ENCODE results near the gene POLRMT. TPM values are rescaled to one million over a fixed set of nuclear protein-coding genes. Genes with fewer than 3 reads are reported as not detected.

POLRMT gene
- polyA plus RNA-seq, 4 donors = 37.1 to 65.9 (median 53.1) TPM

DNA sequence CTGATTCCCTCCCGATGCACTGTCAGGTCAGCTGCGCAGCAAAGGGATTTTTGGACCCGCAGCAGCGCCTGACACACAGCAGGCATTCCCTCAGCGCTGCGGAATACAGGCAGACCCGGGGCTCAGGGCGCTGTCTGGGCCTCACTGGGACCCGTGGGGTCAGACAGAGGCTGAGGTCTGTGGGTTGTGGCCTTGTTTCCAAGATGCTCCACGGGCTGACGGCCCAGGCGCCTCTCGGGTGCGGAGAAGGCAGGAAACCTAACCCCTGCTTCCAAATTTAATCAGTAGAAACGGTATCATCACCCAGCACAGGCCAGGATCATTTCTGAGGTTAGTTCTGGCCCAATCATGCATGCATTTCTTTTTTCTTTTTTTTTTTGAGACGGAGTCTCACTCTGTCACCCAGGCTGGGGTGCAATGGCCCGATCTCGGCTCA lies 30.4 kb upstream of the POLRMT start:
- DNase-seq (ENCODE audit: low read depth in 4 of 4, low spot score in 3 of 4) = no peak

- DNase-seq (ENCODE audit: low read depth in 4 of 4, low spot score in 3 of 4) = peak; percentile 52 to 80 (median 76)
Measured at GRCh38 chr19:662962-663681, 29.8 kb upstream of the POLRMT start, which contains the start of gene RNF126. RNF126 (minus strand) TSS chr19:663214; CDS start chr19:663121, 93 bp downstream.

- no peak for DNase-seq (ENCODE audit: low read depth in 4 of 4, low spot score in 3 of 4)
Measured at GRCh38 chr19:662207-662961, 29.0 kb upstream of the POLRMT start.

GRCh38 chr19:661427-662196 lies 28.3 kb upstream of the POLRMT start:
- no peak for DNase-seq (ENCODE audit: low read depth in 4 of 4, low spot score in 3 of 4)

GRCh38 chr19:660793-661426 lies 27.6 kb upstream of the POLRMT start:
- no peak for DNase-seq (ENCODE audit: low read depth in 4 of 4, low spot score in 3 of 4)

DNA sequence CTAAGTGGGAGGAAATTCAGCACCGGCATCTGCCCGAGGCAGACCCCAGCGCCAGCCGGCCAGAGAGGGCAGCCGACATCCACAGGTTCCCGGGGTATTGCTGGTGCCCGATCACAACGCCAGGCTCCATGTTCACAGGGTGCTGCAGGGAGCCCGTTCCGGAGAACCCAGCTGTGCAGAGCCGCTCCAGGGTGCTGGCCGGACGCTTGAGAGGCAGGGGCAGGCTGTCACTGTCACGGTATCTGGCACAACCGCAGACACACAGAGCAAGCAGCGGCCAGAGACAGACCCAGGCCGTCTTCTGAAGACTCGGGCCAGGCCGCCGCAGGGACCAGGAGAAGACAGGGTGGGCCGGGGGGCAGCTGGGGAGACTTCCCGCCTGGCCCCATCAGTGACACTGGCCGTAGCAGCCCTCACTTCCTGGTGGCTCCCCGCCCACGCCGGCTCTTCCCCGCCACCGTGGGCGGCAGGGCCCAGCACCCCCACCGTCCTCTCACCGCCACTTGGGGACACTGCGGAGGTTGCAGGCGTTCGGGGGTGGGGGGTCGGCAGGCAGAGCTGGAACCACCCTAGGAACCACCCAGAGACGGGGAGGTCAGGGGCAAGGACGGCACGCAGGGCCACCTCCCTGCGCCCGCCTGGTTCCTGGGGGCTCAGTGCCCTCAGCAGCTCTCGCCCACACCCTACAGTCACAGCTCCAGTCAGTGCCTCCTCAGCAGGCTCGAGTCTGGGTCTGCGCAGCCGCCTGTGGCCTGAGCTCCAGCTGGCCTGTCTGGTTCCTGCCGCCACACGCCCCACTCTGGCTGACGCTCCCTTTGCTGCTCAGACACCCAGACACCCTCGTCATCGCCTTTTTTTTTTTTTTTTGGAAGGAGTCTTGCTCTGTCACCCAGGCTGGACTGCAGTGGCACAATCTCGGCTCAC lies 25.8 kb upstream of the POLRMT start:
- DNase-seq (ENCODE audit: low read depth in 4 of 4, low spot score in 3 of 4) = no peak

DNA sequence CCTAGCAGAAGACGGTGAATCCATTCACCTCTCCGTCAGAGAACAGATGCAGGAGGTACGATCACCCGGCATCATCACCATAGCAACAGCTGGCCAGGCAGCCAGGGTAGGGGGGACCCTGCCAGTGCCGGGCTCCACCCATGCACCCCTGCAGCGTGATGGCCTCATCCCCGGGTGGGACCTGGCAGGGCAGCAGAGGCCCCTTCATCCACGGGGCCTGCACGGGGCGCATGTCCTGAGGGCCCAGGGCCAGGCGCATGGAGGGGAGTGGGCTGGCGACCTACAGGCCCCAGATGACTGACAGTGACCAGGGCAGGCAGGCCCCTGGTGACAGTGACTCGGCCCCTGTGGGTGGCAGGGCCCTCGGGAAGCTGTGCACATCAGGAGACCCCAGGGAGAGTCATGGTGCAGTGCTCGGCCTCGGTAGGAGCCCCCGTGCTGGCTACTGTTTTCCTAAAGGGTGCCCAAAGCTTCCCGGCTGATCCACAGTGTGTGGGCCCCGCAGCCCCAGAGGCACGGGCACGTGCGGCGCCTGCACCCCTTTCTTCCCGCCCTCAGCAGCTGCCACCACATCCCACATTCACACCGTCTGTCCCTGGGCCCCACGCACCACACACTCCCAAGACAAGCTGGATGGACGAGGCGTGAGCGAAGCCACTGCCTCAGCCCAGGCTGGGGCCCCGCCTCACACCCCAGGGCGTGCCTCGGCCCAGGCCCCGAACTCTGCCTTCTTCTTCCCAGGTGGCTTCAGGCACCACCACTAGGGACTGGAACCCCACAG lies 24.9 kb upstream of the POLRMT start:
- DNase-seq (ENCODE audit: low read depth in 4 of 4, low spot score in 3 of 4) = no peak

GRCh38 chr19:657611-658010 lies 24.3 kb upstream of the POLRMT start:
- no peak for DNase-seq (ENCODE audit: low read depth in 4 of 4, low spot score in 3 of 4)

DNA sequence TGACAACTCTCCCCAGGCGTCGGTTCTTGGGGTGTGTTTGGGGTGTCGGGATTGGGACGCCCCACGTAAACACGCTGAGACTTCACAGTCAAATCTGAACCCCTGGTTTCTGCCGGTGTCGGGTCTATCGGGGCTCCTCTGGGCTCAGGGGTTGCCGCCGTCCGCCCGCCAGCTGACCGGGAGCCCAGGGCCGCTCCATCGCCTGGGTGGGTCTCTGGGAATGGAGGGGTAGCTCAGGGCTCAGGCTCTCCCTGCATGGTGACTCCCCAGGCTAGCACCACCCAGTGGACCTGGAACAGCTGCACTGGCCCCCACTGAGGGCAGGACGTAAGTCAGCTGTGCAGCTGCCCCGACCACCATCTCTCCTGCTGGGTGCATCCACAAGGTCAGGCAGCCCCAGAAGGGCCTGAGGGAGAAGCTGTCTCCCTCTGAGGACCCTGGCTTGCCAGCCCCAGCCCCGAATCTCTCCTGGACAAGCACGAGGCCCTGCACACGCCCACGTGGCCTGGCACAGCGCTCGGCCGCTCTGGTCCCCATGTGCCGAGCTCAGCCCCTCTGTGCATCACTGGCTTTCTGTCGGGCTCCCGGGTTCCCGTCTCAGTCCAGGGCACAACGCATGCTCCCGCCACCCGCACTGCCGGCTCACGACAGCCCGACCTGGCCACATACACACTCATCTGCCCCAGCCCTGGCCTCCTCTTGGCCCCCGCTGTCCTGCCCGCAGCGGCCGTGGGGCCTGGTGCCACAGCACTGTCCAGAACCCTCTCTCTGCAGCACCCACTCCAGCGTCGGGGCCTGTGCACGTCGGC lies 23.6 kb upstream of the POLRMT start:
- no peak for DNase-seq (ENCODE audit: low read depth in 4 of 4, low spot score in 3 of 4)

GRCh38 chr19:655691-656090 lies 22.4 kb upstream of the POLRMT start:
- DNase-seq (ENCODE audit: low read depth in 4 of 4, low spot score in 3 of 4) = no peak

- no peak for DNase-seq (ENCODE audit: low read depth in 4 of 4, low spot score in 3 of 4)
Measured at GRCh38 chr19:653425-653824, 20.1 kb upstream of the POLRMT start.

DNA sequence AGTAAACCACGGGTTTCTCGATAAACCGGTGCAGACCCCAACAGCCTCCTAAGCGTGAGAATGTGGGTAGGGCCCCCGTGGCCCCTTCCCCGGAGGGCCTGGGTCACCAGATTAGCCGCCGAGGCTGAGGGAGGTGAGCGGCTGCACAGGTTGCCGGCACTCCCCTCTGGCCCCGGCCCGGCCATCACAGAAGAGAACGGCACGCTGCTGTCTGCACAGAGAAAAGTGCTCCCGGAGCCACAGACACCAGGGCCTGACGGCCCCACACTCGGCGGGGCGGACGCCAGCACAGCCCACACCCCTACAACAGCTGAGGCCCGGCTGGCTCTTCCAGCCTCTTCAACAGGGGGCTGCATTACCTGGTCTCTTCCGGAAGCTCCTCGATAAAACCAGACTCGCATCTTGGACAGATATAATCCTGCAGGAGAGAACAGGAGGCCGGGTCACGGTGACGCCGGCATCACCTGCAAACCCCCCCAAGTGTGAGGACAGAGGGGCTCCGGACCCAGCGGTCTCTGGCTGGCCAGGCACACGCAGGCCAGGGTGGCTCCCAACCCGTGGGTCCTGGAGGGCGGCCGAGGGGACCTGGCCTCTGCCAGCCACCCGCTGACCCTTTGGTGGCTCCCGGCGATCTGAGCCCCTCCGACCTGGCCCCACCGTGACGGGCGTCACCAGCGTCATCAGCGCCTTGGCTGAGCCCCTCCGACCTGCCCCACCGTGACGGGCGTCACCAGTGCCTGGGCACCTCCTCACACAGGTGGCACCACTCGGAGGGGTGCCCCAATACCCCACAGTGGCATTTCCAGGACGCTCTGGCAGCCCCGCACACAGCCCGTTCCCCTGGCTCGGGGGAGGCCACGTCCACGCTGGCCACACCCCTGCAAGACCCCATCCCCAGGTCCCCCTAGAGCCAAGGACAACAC lies 19.4 kb upstream of the POLRMT start:
- DNase-seq (ENCODE audit: low read depth in 4 of 4, low spot score in 3 of 4) = no peak

DNA sequence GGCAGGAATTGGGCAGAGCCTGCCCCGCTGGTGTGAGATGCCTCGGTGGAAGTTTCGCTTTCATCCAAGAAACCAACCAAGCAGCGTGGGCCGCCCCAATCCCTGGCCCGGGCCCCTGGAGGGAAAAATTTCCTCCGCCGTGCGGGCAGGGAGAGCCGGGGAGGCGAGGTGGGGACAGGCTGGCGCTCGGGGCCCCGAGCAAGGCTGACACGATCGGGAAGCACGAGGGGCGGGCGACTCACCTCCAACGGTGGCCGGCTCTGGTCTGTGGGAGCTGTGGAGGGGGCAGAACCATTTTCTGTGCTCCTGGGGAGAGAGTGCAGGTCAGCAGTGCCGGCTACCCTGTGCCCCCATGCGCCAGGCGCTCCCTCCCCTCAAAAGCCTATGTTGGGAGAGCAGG lies 18.7 kb upstream of the POLRMT start:
- no peak for DNase-seq (ENCODE audit: low read depth in 4 of 4, low spot score in 3 of 4)

GRCh38 chr19:651114-651818 lies 17.9 kb upstream of the POLRMT start:
- no peak for DNase-seq (ENCODE audit: low read depth in 4 of 4, low spot score in 3 of 4)

DNA sequence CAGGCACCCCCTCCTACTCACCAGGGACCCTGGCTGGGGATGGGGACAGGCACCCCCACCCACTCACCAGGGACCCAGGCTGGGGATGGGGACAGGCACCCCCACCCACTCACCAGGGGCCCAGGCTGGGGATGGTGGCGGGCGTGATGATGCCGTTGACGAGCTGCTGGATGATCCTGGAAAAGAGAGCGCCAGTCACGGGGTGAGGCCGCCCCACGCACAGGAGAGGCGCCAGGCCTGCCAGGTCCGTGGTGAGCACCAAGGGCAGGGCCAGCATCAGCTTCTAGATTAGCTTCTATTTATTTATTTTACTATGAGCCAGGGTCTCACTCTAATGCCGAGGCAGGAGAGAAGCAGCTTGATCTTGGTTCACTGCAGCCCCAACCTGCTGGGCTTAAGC lies 16.8 kb upstream of the POLRMT start:
- no peak for DNase-seq (ENCODE audit: low read depth in 4 of 4, low spot score in 3 of 4)
